HepG2 (cell line): ENCODE data around the gene BCL6B. TPM values are rescaled to one million over a fixed set of nuclear protein-coding genes. Genes with fewer than 3 reads are reported as not detected.

Source experiments
- ATAC-seq: fragments of 200-7000 bp; cut with Tn5 transposase; 3 replicates; pipeline ENCODE4 v1.9.1; 2020; ENCODE audit warnings: mild to moderate bottlenecking, moderate library complexity
- BruUV-seq: library from RNA; stranded (reverse); fragments of 400-500 nt; replicated peaks from 2 replicates; lab custom pipeline; 2021; lab: Mats Ljungman, UMichigan
- CTCF ChIA-PET: fragments of 300-600 bp; formaldehyde crosslinking; extraction: SDS; loops from one replicate; lab custom pipeline; 2021; ENCODE audit warnings: low total read pairs, inconsistent platforms, low intra/inter-chr PET ratio; lab: Yijun Ruan, JAX
- POLR2A ChIA-PET: fragments of 350-600 bp; sonication (Branson Sonifier 250); formaldehyde crosslinking; loops from one replicate; lab custom pipeline; 2020; ENCODE audit warnings: antibody characterized with exemption, inconsistent platforms; lab: Yijun Ruan, JAX
- DNase-seq: peaks from one replicate; pipeline ENCODE4 v3.0.0-alpha.2; 2015; ENCODE audit warnings: low spot score
- FAIRE-seq: peaks from 3 replicates; lab custom pipeline; 2011; peaks lifted over from hg19 to GRCh38; lab: Jason Lieb, UNC
- H2AFZ ChIP-seq: one replicate; pipeline ENCODE4 v1.6.1; 2011; ENCODE audit warnings: low read length, inconsistent platforms
- H3K27ac ChIP-seq: fragments of 300-600 bp; 3 replicates; pipeline ENCODE4 v1.8.0; 2011; ENCODE audit warnings: mixed run types, mild to moderate bottlenecking, mixed read lengths, low read length, inconsistent platforms; ENCODE audit not compliant: insufficient read depth; ENCODE audit errors: extremely low read length
- H3K27me3 ChIP-seq, 2 experiments: fragments of 200-600 bp in 1 of 2; 2 replicates in 1 of 2; 3 replicates in 1 of 2; pipeline versions ENCODE4 v1.6.0 to v1.8.0; 2011; ENCODE audit warnings: low read length in 2 of 2, mild to moderate bottlenecking in 2 of 2, moderate library complexity in 2 of 2, inconsistent platforms in 1 of 2; ENCODE audit not compliant: insufficient read depth in 2 of 2, control insufficient read depth in 1 of 2
- H3K36me3 ChIP-seq, 2 experiments: fragments of 200-600 bp in 1 of 2; replicated peaks in 1 of 2; 2 replicates in 1 of 2; 3 replicates in 1 of 2; pipeline versions ENCODE4 v1.5.1 to v1.8.0; 2011; ENCODE audit warnings: low read length in 2 of 2, inconsistent platforms in 1 of 2; ENCODE audit not compliant: insufficient read depth in 2 of 2, control insufficient read depth in 1 of 2
- H3K4me1 ChIP-seq: 2 replicates; pipeline ENCODE4 v1.5.1; 2012; ENCODE audit warnings: low read length, inconsistent platforms; ENCODE audit not compliant: insufficient read depth
- H3K4me2 ChIP-seq: 2 replicates; pipeline ENCODE4 v1.6.0; 2011; ENCODE audit warnings: low read depth, low read length, inconsistent platforms
- H3K4me3 ChIP-seq, 3 experiments: fragments of 200-600 bp in 1 of 3; sonication (generic), shearing (Covaris generic) in 1 of 3; replicated peaks in 1 of 3; 2 replicates each; pipeline ENCODE4 v1.5.1; 2011 to 2016; ENCODE audit warnings: low read length in 3 of 3, inconsistent platforms in 2 of 3, low read depth in 2 of 3, mild to moderate bottlenecking in 2 of 3, control low read depth in 1 of 3, mixed read lengths in 1 of 3; ENCODE audit not compliant: insufficient read depth in 1 of 3
- H3K79me2 ChIP-seq: one replicate; pipeline ENCODE4 v1.6.1; 2011; ENCODE audit warnings: low read length, inconsistent platforms; ENCODE audit not compliant: insufficient read depth
- H3K9ac ChIP-seq: 2 replicates; pipeline ENCODE4 v1.6.0; 2011; ENCODE audit warnings: mild to moderate bottlenecking, low read depth, low read length, inconsistent platforms; ENCODE audit not compliant: insufficient read depth
- H3K9me3 ChIP-seq: 2 replicates; pipeline ENCODE4 v1.5.1; 2012; ENCODE audit warnings: mild to moderate bottlenecking, low read length
- H4K20me1 ChIP-seq: 2 replicates; pipeline ENCODE4 v1.6.0; 2011; ENCODE audit warnings: inconsistent platforms, mild to moderate bottlenecking, low read length, moderate library complexity; ENCODE audit not compliant: insufficient read depth
- AGO2 ChIP-seq: fragments of 200-400 bp; formaldehyde crosslinking; optimal IDR thresholded peaks from 2 replicates; pipeline ENCODE3; 2017; ENCODE audit warnings: mild to moderate bottlenecking, low read depth, low read length, moderate library complexity
- ATF6 ChIP-seq: sonication (generic); formaldehyde crosslinking; conservative IDR thresholded peaks from 2 replicates; pipeline ENCODE4 v1.4.0; 2020; ENCODE audit warnings: missing genetic modification reagents
- HNRNPK ChIP-seq: fragments of 200-400 bp; formaldehyde crosslinking; IDR thresholded peaks from 2 replicates; pipeline ENCODE4 v1.6.1; 2018; ENCODE audit warnings: low read length, low read depth, moderate library complexity, mild to moderate bottlenecking; ENCODE audit not compliant: poor library complexity, severe bottlenecking
- PHF5A ChIP-seq: IDR thresholded peaks from one replicate; pipeline ENCODE4 v1.6.1; 2018; ENCODE audit warnings: low read depth, missing genetic modification reagents; ENCODE audit not compliant: unreplicated experiment
- PRDM10 ChIP-seq: sonication (generic); formaldehyde crosslinking; IDR thresholded peaks from 2 replicates; pipeline ENCODE4 v1.4.0; 2020; ENCODE audit warnings: low read depth, missing genetic modification reagents
- RXRB ChIP-seq: IDR thresholded peaks from 2 replicates; pipeline ENCODE4 v1.6.1; 2016; ENCODE audit warnings: borderline replicate concordance, missing genetic modification reagents, missing compliant biosample characterization
- TIGD3 ChIP-seq: sonication (generic); formaldehyde crosslinking; IDR thresholded peaks from 2 replicates; pipeline ENCODE4 v1.5.1; 2020; ENCODE audit warnings: mild to moderate bottlenecking, missing genetic modification reagents, borderline replicate concordance
- U2AF1 ChIP-seq: fragments of 200-400 bp; formaldehyde crosslinking; optimal IDR thresholded peaks from 2 replicates; pipeline ENCODE3; 2017; ENCODE audit warnings: mild to moderate bottlenecking, low read depth, low read length
- ZBTB43 ChIP-seq: sonication (generic); formaldehyde crosslinking; conservative IDR thresholded peaks from 2 replicates; pipeline ENCODE4 v1.4.0; 2020; ENCODE audit warnings: missing genetic modification reagents
- ZNF275 ChIP-seq: sonication (generic); formaldehyde crosslinking; IDR thresholded peaks from 2 replicates; pipeline ENCODE4 v1.8.0; 2022; ENCODE audit warnings: missing genetic modification reagents, mild to moderate bottlenecking, inconsistent platforms, borderline replicate concordance
- ZNF296 ChIP-seq: sonication (generic); formaldehyde crosslinking; conservative IDR thresholded peaks from 2 replicates; pipeline ENCODE4 v1.5.0; 2020; ENCODE audit warnings: mild to moderate bottlenecking, missing genetic modification reagents
- ZNF558 ChIP-seq: sonication (generic); formaldehyde crosslinking; IDR thresholded peaks from 2 replicates; pipeline ENCODE4 v1.9.0; 2022; ENCODE audit warnings: mild to moderate bottlenecking, missing genetic modification reagents, borderline replicate concordance
- ZNF598 ChIP-seq: sonication (generic); formaldehyde crosslinking; IDR thresholded peaks from 2 replicates; pipeline ENCODE4 v1.5.1; 2020; ENCODE audit warnings: mild to moderate bottlenecking, missing genetic modification reagents, borderline replicate concordance
- WGBS: methylation state at CpG from one replicate; pipeline ENCODE4 v1.1.6; 2017; ENCODE audit warnings: low lambda C conversion rate; 5-methylcytosine and 5-hydroxymethylcytosine counted together
- in situ Hi-C: cut with HindIII; loops from 2 replicates; pipeline ENCODE4 v1.10.0; 2017; ENCODE audit warnings: low pct_unique_long_range_greater_than_20kb; ENCODE audit not compliant: extremely low pct_ligation_motif_present
- intact Hi-C: fragments of 100-400 bp; cut with micrococcal nuclease; formaldehyde crosslinking; loops from one replicate; pipeline ENCODE4 v1.10.0; 2022; ENCODE audit not compliant: unreplicated experiment
- polyA plus RNA-seq, 8 experiments: library from polyadenylated mRNA; depleted of rRNA in 3 of 8; stranded (reverse) in 7 of 8; unstranded in 1 of 8; fragments of >200 nt; fragmentation: Illumina TruSeq in 4 of 8; extraction: Trizol in 4 of 8; gene quantifications; 2 replicates each; pipeline versions ENCODE4 v1.2.1 to v1.2.3, GENCODE V29; 2011 to 2016; ENCODE audit warnings: low read depth in 4 of 8, missing spikeins in 1 of 8, mixed read lengths in 1 of 8; ENCODE audit not compliant: insufficient read depth in 1 of 8
- total RNA-seq, 5 experiments: library from RNA; depleted of rRNA; stranded (reverse); fragments of >200 nt; fragmentation: Illumina TruSeq; extraction: Trizol; gene quantifications; 2 replicates each; pipeline ENCODE4 v1.2.3, GENCODE V29; 2016; ENCODE audit warnings: low read depth in 1 of 5

The BCL6B gene
- total and polyA plus RNA-seq, 2 of the 13 experiments (the other 11 are each of a cell fraction or from before 2014, with no cell fraction given), result not detected

- no peak overlapping the region for H2AFZ ChIP-seq
- no TSS peak for BruUV-seq
- H3K9me3 ChIP-seq, result no peaks in the 10 kb centered on the region
- no peaks in the 10 kb centered on the region for H4K20me1 ChIP-seq
- ChIA-PET POLR2A (no interaction called here), CTCF (no interaction called here)
- no peak for FAIRE-seq
- no peak for DNase-seq
- in situ Hi-C loops (loop anchor here (10.0 kb wide), 1 partner anchor 242 kb away; the partner anchor contains the start of gene SLC2A4), intact Hi-C loops (no loop called here)
- no peak overlapping the region for H3K27ac ChIP-seq
- H3K27me3 ChIP-seq, result no peaks in the 10 kb centered on the region; a peak in 1 of 5 replicates
- no peak overlapping the region for H3K9ac ChIP-seq
- ATAC-seq, result no peak
- H3K4me2 ChIP-seq, result no peak overlapping the region
- H3K36me3 ChIP-seq, result no peaks in the 10 kb centered on the region
- WGBS, result 86% methylated on average over 50 of the region's 53 CpGs
- H3K4me1 ChIP-seq, result peaks cover 49% of the 10 kb centered on the region
- H3K79me2 ChIP-seq, result peaks cover 2% of the 10 kb centered on the region
- no peak overlapping the region for H3K4me3 ChIP-seq
- no peak for TF ChIP-seq PRDM10
- no peak for TF ChIP-seq ZBTB43
- no peak for TF ChIP-seq ZNF296 (CRISPR knock-in tag)
- no peak for TF ChIP-seq TIGD3 (CRISPR knock-in tag)
- no peak for TF ChIP-seq ZNF275 (CRISPR knock-in tag)
- no peak for TF ChIP-seq PHF5A (CRISPR knock-in tag)
- peak; percentile 4 for TF ChIP-seq HNRNPK
- no peak for TF ChIP-seq ATF6 (CRISPR knock-in tag)
- TF ChIP-seq ZNF598 (CRISPR knock-in tag), result no peak
- TF ChIP-seq U2AF1, result no peak
- TF ChIP-seq ZNF558 (CRISPR knock-in tag), result no peak
- no peak for TF ChIP-seq RXRB
- TF ChIP-seq AGO2, result peak; percentile 48
Observed at GRCh38 chr17:7042501-7043181, 19.8 kb downstream of the BCL6B start.
